HG03457 (cell line): ENCODE measurements around the gene TSPAN11.

Source experiments
- ATAC-seq: cut with Tn5 transposase; IDR thresholded peaks from one replicate; pipeline ENCODE4 v1.9.1; 2021; ENCODE audit warnings: moderate number of reproducible peaks; ENCODE audit not compliant: unreplicated experiment

The TSPAN11 gene

GRCh38 chr12:30959110-30959710 lies 32.7 kb downstream of the TSPAN11 start:
- no peak for ATAC-seq

DNA sequence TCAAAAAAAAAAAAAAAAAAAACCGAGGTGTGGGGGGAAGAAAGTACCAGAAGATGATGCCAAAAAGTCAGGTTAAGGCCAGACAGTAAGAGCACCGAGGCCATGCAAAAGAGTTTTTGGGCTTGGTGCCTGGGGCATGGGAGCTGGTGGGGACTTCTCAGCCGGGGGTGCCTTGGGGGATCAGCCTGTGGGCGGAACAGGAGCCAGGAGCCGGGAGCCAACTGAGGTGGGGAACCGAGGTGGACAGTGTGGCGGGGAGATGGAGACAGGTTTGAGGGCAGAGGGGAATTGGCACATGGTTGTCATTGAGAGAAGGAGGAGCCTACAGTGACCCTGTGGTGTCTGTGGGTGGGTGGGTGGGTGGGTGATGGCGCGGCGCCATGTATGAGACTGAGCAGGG lies 33.2 kb downstream of the TSPAN11 start:
- ATAC-seq: no peak

DNA sequence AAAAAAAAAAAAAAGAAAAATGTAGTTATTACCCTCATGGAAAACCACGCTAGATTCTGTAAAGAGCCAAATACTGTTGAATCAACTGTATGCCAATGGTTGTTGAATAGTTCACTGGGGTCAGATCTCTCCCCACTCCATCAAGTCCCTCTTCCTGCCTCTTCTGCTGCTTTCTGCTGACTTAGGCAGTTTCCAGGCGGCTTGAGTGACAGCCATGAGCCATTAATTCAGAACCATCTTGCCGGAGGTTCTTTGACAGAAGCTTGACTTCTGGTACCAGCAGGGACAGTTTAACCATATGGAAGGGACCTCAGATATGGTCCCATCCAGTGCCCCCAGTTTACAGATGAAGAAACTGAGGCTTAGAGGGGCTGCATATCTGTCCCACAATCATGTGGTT lies 34.5 kb downstream of the TSPAN11 start:
- ATAC-seq: no peak

DNA sequence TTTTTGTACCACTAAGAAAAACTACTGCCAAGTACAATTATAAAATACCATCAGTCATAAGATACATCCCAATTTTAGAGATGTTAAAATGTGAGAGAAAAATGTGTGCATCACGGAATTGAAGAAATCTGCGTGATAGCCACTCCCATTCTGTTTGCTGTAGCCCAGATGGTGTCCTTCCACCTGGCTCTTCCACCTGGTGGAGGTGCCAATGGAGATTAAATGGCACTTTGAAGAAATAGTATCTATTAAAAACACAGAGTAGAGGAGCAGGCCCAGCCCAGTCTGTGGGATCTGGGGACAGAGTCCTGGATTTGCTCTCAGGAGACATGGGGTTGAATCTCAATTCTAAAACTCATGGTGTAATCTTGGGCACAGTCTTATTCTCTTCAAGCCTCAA lies 35.5 kb downstream of the TSPAN11 start:
- ATAC-seq: no peak

DNA sequence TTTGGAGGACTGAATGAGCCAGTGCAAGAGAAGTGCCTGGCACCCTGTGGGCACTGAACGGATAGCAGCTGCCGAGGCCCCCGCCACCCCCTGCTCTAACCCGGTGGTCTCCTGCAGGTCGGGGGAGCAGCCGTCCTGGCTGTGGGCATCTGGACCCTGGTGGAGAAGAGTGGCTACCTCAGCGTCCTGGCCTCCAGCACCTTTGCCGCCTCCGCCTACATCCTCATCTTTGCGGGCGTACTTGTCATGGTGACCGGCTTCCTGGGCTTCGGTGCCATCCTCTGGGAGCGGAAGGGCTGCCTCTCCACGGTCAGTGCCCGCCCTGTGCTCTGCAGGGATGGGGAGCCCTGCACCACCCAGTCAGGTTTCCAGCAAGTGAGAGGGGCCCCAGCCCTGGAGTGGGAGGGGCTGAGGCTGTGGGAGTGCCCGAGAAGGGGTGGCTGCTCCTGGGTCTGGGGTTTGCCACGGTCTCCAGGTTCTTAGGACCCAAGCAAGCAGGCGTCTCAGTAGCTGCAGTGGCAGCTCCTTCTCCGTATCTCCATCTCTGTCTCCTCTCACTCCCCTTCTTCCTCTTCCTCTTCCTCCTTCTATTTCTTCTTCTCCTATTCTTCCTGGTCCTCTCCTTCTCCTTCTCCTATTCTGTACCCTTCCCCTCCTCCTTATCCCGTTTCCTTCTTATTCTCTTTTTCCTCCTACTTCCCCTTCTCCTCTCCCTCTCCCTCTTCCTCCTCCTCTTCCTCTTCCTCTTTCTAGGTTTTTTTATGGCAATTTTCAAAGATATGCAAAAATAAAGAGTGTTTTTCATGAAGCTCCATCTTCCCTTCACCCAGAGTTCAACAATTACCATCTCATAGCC lies 37.4 kb downstream of the TSPAN11 start:
- no peak for ATAC-seq

DNA sequence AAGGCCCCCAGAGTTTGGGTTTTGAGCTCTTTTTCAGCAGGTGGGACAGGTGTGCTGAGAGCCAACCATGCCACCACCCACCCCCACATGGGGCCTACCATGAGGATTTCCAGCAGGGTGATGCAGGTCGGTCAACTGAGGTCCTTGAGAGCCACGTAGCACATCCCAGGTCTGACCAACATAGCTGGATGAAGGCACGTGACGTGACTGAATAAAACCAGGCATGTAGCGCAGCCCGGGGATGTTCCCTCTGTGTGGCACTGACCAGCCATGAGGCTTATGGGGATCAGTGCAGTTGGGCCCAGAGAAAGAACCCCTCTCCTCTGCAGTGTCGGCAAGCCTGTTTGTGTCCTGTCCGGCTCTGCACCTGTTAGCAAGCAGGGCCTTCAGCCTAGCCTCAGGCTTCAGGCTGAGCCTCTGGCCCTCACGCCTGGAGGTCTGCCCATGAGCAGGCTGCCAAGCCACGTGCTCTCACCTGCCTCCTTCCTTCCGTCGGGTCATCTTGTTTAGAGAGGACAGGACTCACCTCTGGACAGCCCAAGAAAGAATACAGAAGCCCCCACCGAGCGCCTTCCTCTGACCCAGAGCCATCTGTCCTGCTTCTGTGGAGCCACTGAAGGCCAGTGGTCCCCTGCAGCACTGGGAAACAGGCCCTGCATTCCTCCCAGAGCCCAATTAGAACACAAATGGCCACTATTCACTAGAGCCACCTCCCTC lies 38.5 kb downstream of the TSPAN11 start:
- no peak for ATAC-seq

GRCh38 chr12:30965613-30965985 lies 39.1 kb downstream of the TSPAN11 start:
- ATAC-seq: no peak

DNA sequence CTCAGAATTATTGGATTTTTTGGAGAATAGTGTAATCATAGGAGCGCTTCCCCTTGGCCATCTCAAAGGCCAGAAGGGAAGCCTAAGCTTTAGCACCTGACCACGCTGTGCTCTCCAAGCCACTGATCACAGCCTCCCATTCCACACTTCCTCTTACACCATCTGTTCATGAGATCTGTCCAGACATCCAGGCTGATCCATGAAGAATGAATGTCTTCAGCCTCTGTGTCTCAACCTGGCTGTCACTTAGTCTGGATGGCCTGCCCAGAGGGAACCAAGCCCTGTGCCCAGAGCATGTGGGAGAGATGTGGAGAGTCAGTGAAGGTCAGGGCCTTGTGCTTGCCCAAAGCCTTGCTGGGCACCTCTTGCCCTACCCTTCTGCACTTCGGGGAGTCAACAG lies 40.5 kb downstream of the TSPAN11 start:
- no peak for ATAC-seq

- ATAC-seq: no peak
Observed at GRCh38 chr12:30968211-30968610, 41.7 kb downstream of the TSPAN11 start.

DNA sequence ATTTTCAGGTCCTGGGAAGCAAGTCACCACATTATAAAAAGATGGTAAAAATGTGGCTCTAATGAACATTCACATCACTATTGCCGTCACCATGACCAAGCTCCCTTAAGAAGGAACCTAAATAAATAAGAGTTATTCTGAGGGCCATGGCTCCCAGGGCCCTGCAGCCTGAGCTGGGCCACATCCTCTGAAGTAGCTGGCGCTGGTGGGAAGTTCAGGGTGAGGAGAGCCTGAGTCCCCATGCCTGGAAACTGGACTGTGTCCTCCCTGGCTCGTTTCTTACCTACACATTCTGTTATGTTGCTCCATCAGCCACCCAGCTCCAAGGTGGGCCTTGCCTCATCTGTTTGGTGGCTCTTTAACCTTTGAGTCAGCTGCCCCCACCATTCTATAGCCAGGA lies 42.5 kb downstream of the TSPAN11 start:
- no peak for ATAC-seq

- no peak for ATAC-seq
Observed at GRCh38 chr12:30969606-30970395, 43.3 kb downstream of the TSPAN11 start.

DNA sequence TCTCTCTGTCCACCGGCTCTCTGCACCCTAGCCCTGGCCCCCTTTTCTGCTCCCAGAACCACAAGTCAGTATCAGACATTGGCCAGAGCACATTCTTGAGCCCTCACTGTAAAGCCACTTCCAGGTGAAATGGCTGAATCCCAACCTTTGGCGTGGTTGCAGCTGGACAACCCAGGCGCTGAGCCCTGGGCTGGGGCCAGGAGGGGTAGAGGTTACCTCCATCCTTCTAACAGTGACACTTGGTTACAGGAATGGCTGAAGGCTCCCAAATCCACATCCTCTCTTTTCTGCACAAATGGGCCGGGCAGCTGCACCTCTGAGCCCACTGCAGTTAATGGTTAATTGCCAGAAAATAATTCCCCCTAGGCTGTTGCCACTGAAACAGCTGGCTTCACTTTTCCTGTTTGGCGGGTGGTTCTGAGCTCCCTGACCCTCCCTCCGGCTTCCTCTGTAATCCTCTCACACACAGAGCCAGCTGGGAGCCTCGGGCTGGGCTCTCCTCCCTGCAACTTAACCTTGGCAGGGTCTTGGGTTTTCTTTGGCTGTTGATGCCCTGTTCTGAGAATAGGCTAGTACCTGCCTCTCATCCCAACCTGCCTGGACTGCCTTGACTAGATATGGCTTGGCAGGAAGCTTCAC lies 44.1 kb downstream of the TSPAN11 start:
- ATAC-seq: no peak

GRCh38 chr12:30972035-30972434 lies 45.5 kb downstream of the TSPAN11 start:
- no peak for ATAC-seq

DNA sequence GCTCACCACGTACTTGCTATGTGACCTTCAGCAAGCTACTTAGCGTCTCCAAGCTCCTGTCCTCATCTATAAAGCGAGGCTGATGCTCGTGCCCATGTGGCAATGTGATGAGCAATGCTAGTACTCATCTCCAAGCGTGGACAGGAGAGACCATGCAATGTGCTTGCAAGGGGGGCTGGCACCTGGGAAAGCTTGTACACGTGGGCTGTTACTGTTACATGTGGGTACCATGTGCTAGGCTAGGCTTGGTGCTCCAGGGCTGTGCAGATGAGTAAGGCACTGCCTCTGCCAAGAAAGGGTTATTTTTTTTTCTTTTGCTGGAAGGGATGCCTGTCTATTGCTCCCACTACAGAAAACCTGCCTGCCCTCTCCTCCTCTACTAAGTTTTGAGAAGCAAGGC lies 46.6 kb downstream of the TSPAN11 start:
- ATAC-seq: no peak

GRCh38 chr12:30973830-30974229 lies 47.3 kb downstream of the TSPAN11 start:
- no peak for ATAC-seq

- no peak for ATAC-seq
Observed at GRCh38 chr12:30974746-30975500, 48.4 kb downstream of the TSPAN11 start.

DNA sequence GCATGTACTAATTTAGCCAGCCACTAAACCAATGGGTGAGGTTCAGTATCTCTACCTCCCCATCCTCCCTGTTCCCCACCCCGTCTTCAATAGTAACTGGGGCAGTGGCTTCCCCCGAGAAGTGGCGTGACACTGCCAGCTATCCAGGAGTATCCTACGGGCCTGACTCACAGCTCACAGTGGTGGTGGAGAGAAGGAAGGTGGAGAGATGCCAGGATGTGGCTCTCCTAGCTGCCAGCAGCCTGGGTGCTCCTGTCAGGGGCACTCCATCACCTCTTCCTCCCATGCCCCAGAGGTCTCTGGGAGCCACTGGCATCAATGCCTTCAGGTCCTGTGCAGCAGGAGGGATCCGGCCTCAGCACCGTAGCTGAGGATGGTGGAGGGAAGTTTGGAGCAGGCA lies 49.0 kb downstream of the TSPAN11 start:
- ATAC-seq: no peak

- ATAC-seq: no peak
Observed at GRCh38 chr12:30976206-30976605, 49.7 kb downstream of the TSPAN11 start.

DNA sequence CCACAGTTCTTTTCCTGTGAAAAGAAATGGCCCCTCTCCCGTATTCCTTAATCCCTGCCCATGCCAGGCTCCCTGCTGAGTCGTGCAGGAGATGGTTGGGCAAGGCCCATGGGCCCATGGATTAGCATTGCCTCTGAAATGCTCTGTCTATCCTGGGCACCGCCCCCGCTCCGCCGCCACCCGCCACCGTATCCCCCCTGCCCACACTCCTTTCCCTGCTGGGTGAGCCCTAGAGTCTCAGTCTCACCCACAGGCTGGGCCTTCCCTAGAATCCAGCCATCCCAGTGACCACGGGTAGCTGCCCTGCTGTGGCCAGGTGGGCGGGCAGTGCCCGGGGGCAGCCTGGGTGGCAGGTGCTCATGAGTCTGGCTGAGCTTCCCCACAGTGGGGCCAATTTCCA lies 50.6 kb downstream of the TSPAN11 start:
- ATAC-seq: no peak
